H1 (cell line): ENCODE results near the gene PPP2R3B. TPM values are rescaled to one million over a fixed set of nuclear protein-coding genes. Genes with fewer than 3 reads are reported as not detected.

Experiments
- FOSL1 ChIP-seq: IDR thresholded peaks from 2 replicates; pipeline ENCODE4 v1.6.1; 2011; ENCODE audit warnings: mild to moderate bottlenecking, low read depth, low read length, moderate library complexity; ENCODE audit not compliant: insufficient read depth
- GABPA ChIP-seq: IDR thresholded peaks from 2 replicates; pipeline ENCODE4 v1.6.1; 2011; ENCODE audit warnings: mild to moderate bottlenecking, low read length, moderate library complexity, borderline replicate concordance; ENCODE audit not compliant: insufficient read depth
- KDM4A ChIP-seq: IDR thresholded peaks from one replicate; pipeline ENCODE4 v1.7.1; 2012; ENCODE audit warnings: low read depth, mild to moderate bottlenecking, moderate library complexity, low read length, inconsistent platforms; ENCODE audit not compliant: severe bottlenecking
- RNF2 ChIP-seq: fragments of 200-900, 300-1000 bp; sonication (generic); IDR thresholded peaks from 2 replicates; pipeline ENCODE4 v1.7.1; 2016; ENCODE audit warnings: borderline replicate concordance, low read depth, mild to moderate bottlenecking, antibody characterized with exemption, low read length; ENCODE audit not compliant: poor library complexity, severe bottlenecking; ENCODE audit errors: missing control alignments
- ZNF274 ChIP-seq: IDR thresholded peaks from 2 replicates; pipeline ENCODE4 v1.7.0; 2012; ENCODE audit warnings: low read length, borderline replicate concordance; ENCODE audit errors: extremely low read depth
- polyA plus RNA-seq, 7 experiments: library from polyadenylated mRNA; depleted of rRNA in 3 of 7; stranded (reverse) in 5 of 7; unstranded in 2 of 7; fragments of >200 nt in 5 of 7; fragments of 200-250 nt in 2 of 7; gene quantifications; 1 replicate in 5 of 7; 2 replicates in 1 of 7; 4 replicates in 1 of 7; pipeline versions ENCODE4 v1.2.1 to v1.2.3, GENCODE V29; 2011 to 2013; ENCODE audit warnings: missing spikeins in 2 of 7, mixed read lengths in 2 of 7
- total RNA-seq: library from RNA; stranded (reverse); fragmentation: NEBNext Ultra II Directional; extraction: Animal tissue kit (Norgen Biotek cat#: 25700); gene quantifications from 2 replicates; pipeline ENCODE4 v1.2.1, GENCODE V29; 2021

PPP2R3B gene
- total and polyA plus RNA-seq, 2 of the 8 experiments (the other 6 are each of a cell fraction or from before 2014, with no cell fraction given), result 47.6 to 86.7 TPM

DNA sequence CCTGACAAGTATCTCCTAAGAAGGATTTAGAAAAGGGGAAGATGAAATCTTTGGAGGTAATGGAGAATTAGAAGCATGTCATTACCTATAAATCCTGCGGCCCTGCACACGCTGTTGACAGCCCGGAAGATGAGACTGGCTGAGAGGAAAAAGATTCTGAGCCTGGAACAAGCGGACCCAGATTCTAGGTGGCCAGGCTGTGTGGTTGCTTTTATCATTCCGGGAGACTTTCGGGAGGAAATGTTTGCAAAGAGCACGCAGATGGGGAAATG lies 5.8 kb upstream of the PPP2R3B start (continued):
- TF ChIP-seq GABPA, result no peak
- TF ChIP-seq RNF2, result no peak
- TF ChIP-seq ZNF274, result no peak
- no peak for TF ChIP-seq FOSL1
- TF ChIP-seq KDM4A, result no peak
- TF ChIP-seq, all 59 proteins: peak for 0
